GM23338 (cell line): Measurements from ENCODE around the gene ANKRA2. TPM values are rescaled to one million over a fixed set of nuclear protein-coding genes. Genes with fewer than 3 reads are reported as not detected.

ENCODE experiments used
- ATAC-seq: fragments of 200-7000 bp; cut with Tn5 transposase; 3 replicates; pipeline ENCODE4 v1.9.1; 2020
- DNase-seq: peaks from one replicate; pipeline ENCODE4 v3.0.0-alpha.2; 2015; ENCODE audit warnings: low spot score
- H2AFZ ChIP-seq: fragments of 200-600 bp; sonication (generic); 2 replicates; pipeline ENCODE4 v1.8.0; 2016; ENCODE audit warnings: antibody characterized with exemption, mild to moderate bottlenecking, moderate library complexity
- H3F3A ChIP-seq: fragments of 200-600 bp; sonication (generic); replicated peaks from 2 replicates; pipeline ENCODE4 v1.8.0; 2017; ENCODE audit warnings: antibody characterized with exemption, mixed run types, low read depth
- H3K27ac ChIP-seq: fragments of 200-600 bp; sonication (generic); 2 replicates; pipeline ENCODE4 v1.6.1; 2016; ENCODE audit warnings: low read depth
- H3K27me3 ChIP-seq: fragments of 200-600 bp; sonication (generic); 2 replicates; pipeline ENCODE4 v1.8.0; 2016; ENCODE audit warnings: mild to moderate bottlenecking, mixed run types, moderate library complexity; ENCODE audit not compliant: insufficient read depth
- H3K36me3 ChIP-seq: fragments of 200-600 bp; sonication (generic); 2 replicates; pipeline ENCODE4 v1.8.0; 2016; ENCODE audit warnings: mild to moderate bottlenecking; ENCODE audit not compliant: insufficient read depth
- H3K4me1 ChIP-seq: fragments of 200-600 bp; sonication (generic); 2 replicates; pipeline ENCODE4 v1.8.0; 2016; ENCODE audit warnings: mild to moderate bottlenecking, moderate library complexity; ENCODE audit not compliant: insufficient read depth
- H3K4me2 ChIP-seq: fragments of 200-600 bp; sonication (generic); 2 replicates; pipeline ENCODE4 v1.7.1; 2017; ENCODE audit warnings: mixed run types
- H3K4me3 ChIP-seq: fragments of 200-600 bp; sonication (generic); 2 replicates; pipeline ENCODE4 v1.6.1; 2016; ENCODE audit warnings: mixed run types
- H3K79me2 ChIP-seq: fragments of 200-600 bp; sonication (generic); replicated peaks from 2 replicates; pipeline ENCODE4 v1.8.0; 2017; ENCODE audit warnings: mild to moderate bottlenecking; ENCODE audit not compliant: insufficient read depth
- H3K9me2 ChIP-seq: fragments of 200-600 bp; sonication (generic); 2 replicates; pipeline ENCODE4 v1.8.0; 2017; ENCODE audit not compliant: insufficient read depth
- H4K20me1 ChIP-seq: fragments of 200-600 bp; sonication (generic); replicated peaks from 2 replicates; pipeline ENCODE4 v1.8.0; 2017; ENCODE audit warnings: mild to moderate bottlenecking; ENCODE audit not compliant: insufficient read depth
- H3K27ac Mint-ChIP-seq: 2 replicates; pipeline ENCODE4 v1.8.0; 2020; ENCODE audit warnings: inconsistent platforms, mild to moderate bottlenecking, moderate library complexity, mixed read lengths
- H3K27me3 Mint-ChIP-seq: 3 replicates; pipeline ENCODE4 v1.8.0; 2022; ENCODE audit warnings: low read depth, mild to moderate bottlenecking, moderate library complexity, mixed read lengths, inconsistent platforms; ENCODE audit not compliant: insufficient read depth, poor library complexity
- H3K36me3 Mint-ChIP-seq: 3 replicates; pipeline ENCODE4 v1.8.0; 2021; ENCODE audit warnings: low read depth, mild to moderate bottlenecking, inconsistent platforms, moderate library complexity, mixed read lengths
- H3K4me1 Mint-ChIP-seq: 3 replicates; pipeline ENCODE4 v1.8.0; 2020; ENCODE audit warnings: mild to moderate bottlenecking, inconsistent platforms, mixed read lengths
- H3K4me3 Mint-ChIP-seq: 3 replicates; pipeline ENCODE4 v1.8.0; 2021; ENCODE audit warnings: moderate library complexity, mild to moderate bottlenecking, inconsistent platforms, mixed read lengths
- H3K9me3 Mint-ChIP-seq: 3 replicates; pipeline ENCODE4 v1.8.0; 2020; ENCODE audit warnings: moderate library complexity, mild to moderate bottlenecking, inconsistent platforms, mixed read lengths
- CREB1 ChIP-seq: fragments of 250-450 bp; sonication (Bioruptor Pico); IDR thresholded peaks from 2 replicates; pipeline ENCODE4 v1.5.0; 2020; ENCODE audit warnings: low read depth, mild to moderate bottlenecking, moderate library complexity
- EZH2 ChIP-seq: fragments of 200-600 bp; sonication (generic); IDR thresholded peaks from one replicate; pipeline ENCODE4 v1.8.0; 2017; ENCODE audit warnings: antibody characterized with exemption, mild to moderate bottlenecking, low read depth; ENCODE audit not compliant: unreplicated experiment
- EZH2phosphoT487 ChIP-seq: fragments of 200-600 bp; sonication (generic); IDR thresholded peaks from one replicate; pipeline ENCODE4 v1.8.1; 2018; ENCODE audit warnings: antibody characterized with exemption; ENCODE audit not compliant: unreplicated experiment
- JUNB ChIP-seq: IDR thresholded peaks from one replicate; pipeline ENCODE4 v1.6.1; 2016; ENCODE audit warnings: antibody characterized with exemption; ENCODE audit not compliant: unreplicated experiment
- NANOG ChIP-seq: IDR thresholded peaks from 2 replicates; pipeline ENCODE4 v1.6.1; 2016; ENCODE audit warnings: antibody characterized with exemption, borderline replicate concordance
- POLR2AphosphoS5 ChIP-seq: IDR thresholded peaks from 2 replicates; pipeline ENCODE4 v1.6.1; 2016; ENCODE audit warnings: antibody characterized with exemption, low read depth
- STAT1 ChIP-seq: IDR thresholded peaks from one replicate; pipeline ENCODE4 v1.6.1; 2016; ENCODE audit warnings: antibody characterized with exemption; ENCODE audit not compliant: unreplicated experiment
- ZNF114 ChIP-seq: fragments of 250-450 bp; sonication (Bioruptor Pico); IDR thresholded peaks from 2 replicates; pipeline ENCODE4 v1.5.0; 2020; ENCODE audit warnings: mild to moderate bottlenecking, moderate library complexity
- ZNF331 ChIP-seq: fragments of 250-450 bp; sonication (Bioruptor Pico); IDR thresholded peaks from 2 replicates; pipeline ENCODE4 v1.5.0; 2020; ENCODE audit warnings: low read depth, mild to moderate bottlenecking, moderate library complexity
- polyA plus RNA-seq: library from polyadenylated mRNA; unstranded; fragments of >200 nt; fragmentation: Nextera tagmentation; extraction: Ambion mirVana; gene quantifications from 2 replicates; pipeline ENCODE4 v1.2.1, GENCODE V29; 2016
- total RNA-seq: library from RNA; depleted of rRNA; stranded (reverse); fragments of >200 nt; shearing (Covaris generic); gene quantifications from 2 replicates; pipeline ENCODE4 v1.2.3, GENCODE V29; 2014
- TF ChIP-seq, protein P1 (sequence below): fragments of 250-450 bp; sonication (Bioruptor Pico); IDR thresholded peaks from 2 replicates; pipeline ENCODE4 v1.5.0; 2020; ENCODE audit warnings: mild to moderate bottlenecking, moderate library complexity
- TF ChIP-seq, protein P2 (sequence below), 2 experiments: fragments of 200-600 bp in 1 of 2; sonication (generic) in 1 of 2; conservative IDR thresholded peaks; 2 replicates each; pipeline versions ENCODE4 v1.5.1 to v1.6.1; 2016 to 2017; ENCODE audit warnings: antibody characterized with exemption in 2 of 2, low read depth in 2 of 2, mild to moderate bottlenecking in 2 of 2, moderate library complexity in 1 of 2
- TF ChIP-seq, protein P3 (sequence below): IDR thresholded peaks from 2 replicates; pipeline ENCODE4 v1.6.1; 2016; ENCODE audit warnings: antibody characterized with exemption
- TF ChIP-seq, protein P4 (sequence below): IDR thresholded peaks from one replicate; pipeline ENCODE4 v1.6.1; 2018; ENCODE audit warnings: antibody characterized with exemption; ENCODE audit not compliant: unreplicated experiment

ANKRA2 gene
- total and polyA plus RNA-seq, 2 experiments from 2014 or later = 13.1 to 15.3 TPM

DNA sequence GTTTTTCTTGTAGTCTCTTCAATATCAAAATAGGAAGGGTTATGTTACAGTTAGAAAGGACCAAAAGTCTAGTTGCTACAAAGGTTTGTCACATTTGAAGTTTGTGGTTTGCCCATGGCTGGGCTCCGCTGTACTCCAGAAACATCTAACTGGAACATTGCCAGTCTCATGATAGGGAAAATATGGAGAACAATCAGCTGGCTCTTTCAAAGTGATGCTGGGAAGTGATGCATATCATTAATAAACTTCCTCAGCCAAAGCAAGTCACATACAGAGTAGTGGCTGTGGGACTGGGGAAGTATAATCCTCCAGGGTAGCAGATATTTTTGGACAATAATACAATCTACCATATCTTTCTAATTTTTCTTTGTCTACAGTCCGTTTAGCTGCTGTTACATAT, 58.4 kb downstream of the ANKRA2 start:
- peak overlapping the region; percentile 77; the same call in 1 of the 2 replicates for H3K27ac Mint-ChIP-seq
- TF ChIP-seq, protein P1, sequence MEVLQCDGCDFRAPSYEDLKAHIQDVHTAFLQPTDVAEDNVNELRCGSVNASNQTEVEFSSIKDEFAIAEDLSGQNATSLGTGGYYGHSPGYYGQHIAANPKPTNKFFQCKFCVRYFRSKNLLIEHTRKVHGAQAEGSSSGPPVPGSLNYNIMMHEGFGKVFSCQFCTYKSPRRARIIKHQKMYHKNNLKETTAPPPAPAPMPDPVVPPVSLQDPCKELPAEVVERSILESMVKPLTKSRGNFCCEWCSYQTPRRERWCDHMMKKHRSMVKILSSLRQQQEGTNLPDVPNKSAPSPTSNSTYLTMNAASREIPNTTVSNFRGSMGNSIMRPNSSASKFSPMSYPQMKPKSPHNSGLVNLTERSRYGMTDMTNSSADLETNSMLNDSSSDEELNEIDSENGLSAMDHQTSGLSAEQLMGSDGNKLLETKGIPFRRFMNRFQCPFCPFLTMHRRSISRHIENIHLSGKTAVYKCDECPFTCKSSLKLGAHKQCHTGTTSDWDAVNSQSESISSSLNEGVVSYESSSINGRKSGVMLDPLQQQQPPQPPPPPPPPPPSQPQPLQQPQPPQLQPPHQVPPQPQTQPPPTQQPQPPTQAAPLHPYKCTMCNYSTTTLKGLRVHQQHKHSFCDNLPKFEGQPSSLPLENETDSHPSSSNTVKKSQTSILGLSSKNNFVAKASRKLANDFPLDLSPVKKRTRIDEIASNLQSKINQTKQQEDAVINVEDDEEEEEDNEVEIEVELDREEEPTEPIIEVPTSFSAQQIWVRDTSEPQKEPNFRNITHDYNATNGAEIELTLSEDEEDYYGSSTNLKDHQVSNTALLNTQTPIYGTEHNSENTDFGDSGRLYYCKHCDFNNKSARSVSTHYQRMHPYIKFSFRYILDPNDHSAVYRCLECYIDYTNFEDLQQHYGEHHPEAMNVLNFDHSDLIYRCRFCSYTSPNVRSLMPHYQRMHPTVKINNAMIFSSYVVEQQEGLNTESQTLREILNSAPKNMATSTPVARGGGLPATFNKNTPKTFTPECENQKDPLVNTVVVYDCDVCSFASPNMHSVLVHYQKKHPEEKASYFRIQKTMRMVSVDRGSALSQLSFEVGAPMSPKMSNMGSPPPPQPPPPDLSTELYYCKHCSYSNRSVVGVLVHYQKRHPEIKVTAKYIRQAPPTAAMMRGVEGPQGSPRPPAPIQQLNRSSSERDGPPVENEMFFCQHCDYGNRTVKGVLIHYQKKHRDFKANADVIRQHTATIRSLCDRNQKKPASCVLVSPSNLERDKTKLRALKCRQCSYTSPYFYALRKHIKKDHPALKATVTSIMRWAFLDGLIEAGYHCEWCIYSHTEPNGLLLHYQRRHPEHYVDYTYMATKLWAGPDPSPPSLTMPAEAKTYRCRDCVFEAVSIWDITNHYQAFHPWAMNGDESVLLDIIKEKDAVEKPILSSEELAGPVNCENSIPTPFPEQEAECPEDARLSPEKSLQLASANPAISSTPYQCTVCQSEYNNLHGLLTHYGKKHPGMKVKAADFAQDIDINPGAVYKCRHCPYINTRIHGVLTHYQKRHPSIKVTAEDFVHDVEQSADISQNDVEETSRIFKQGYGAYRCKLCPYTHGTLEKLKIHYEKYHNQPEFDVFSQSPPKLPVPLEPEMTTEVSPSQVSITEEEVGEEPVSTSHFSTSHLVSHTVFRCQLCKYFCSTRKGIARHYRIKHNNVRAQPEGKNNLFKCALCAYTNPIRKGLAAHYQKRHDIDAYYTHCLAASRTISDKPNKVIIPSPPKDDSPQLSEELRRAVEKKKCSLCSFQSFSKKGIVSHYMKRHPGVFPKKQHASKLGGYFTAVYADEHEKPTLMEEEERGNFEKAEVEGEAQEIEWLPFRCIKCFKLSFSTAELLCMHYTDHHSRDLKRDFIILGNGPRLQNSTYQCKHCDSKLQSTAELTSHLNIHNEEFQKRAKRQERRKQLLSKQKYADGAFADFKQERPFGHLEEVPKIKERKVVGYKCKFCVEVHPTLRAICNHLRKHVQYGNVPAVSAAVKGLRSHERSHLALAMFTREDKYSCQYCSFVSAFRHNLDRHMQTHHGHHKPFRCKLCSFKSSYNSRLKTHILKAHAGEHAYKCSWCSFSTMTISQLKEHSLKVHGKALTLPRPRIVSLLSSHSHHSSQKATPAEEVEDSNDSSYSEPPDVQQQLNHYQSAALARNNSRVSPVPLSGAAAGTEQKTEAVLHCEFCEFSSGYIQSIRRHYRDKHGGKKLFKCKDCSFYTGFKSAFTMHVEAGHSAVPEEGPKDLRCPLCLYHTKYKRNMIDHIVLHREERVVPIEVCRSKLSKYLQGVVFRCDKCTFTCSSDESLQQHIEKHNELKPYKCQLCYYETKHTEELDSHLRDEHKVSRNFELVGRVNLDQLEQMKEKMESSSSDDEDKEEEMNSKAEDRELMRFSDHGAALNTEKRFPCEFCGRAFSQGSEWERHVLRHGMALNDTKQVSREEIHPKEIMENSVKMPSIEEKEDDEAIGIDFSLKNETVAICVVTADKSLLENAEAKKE (CRISPR knock-in tag) = no peak
- no peak for TF ChIP-seq EZH2
- TF ChIP-seq NANOG = no peak
- no peak for TF ChIP-seq ZNF114 (CRISPR knock-in tag)
- TF ChIP-seq CREB1 (CRISPR knock-in tag) = no peak
- no peak for TF ChIP-seq JUNB
- TF ChIP-seq STAT1 = no peak
- no peak for TF ChIP-seq ZNF331
- no peak for TF ChIP-seq EZH2phosphoT487
- TF ChIP-seq, protein P2, sequence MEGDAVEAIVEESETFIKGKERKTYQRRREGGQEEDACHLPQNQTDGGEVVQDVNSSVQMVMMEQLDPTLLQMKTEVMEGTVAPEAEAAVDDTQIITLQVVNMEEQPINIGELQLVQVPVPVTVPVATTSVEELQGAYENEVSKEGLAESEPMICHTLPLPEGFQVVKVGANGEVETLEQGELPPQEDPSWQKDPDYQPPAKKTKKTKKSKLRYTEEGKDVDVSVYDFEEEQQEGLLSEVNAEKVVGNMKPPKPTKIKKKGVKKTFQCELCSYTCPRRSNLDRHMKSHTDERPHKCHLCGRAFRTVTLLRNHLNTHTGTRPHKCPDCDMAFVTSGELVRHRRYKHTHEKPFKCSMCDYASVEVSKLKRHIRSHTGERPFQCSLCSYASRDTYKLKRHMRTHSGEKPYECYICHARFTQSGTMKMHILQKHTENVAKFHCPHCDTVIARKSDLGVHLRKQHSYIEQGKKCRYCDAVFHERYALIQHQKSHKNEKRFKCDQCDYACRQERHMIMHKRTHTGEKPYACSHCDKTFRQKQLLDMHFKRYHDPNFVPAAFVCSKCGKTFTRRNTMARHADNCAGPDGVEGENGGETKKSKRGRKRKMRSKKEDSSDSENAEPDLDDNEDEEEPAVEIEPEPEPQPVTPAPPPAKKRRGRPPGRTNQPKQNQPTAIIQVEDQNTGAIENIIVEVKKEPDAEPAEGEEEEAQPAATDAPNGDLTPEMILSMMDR (conservative IDR thresholded peaks at IDR 0.05; ENCODE audit: low read depth in 2 of 2) = no peak
- TF ChIP-seq, protein P3, sequence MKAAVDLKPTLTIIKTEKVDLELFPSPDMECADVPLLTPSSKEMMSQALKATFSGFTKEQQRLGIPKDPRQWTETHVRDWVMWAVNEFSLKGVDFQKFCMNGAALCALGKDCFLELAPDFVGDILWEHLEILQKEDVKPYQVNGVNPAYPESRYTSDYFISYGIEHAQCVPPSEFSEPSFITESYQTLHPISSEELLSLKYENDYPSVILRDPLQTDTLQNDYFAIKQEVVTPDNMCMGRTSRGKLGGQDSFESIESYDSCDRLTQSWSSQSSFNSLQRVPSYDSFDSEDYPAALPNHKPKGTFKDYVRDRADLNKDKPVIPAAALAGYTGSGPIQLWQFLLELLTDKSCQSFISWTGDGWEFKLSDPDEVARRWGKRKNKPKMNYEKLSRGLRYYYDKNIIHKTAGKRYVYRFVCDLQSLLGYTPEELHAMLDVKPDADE = no peak
- TF ChIP-seq, protein P4, sequence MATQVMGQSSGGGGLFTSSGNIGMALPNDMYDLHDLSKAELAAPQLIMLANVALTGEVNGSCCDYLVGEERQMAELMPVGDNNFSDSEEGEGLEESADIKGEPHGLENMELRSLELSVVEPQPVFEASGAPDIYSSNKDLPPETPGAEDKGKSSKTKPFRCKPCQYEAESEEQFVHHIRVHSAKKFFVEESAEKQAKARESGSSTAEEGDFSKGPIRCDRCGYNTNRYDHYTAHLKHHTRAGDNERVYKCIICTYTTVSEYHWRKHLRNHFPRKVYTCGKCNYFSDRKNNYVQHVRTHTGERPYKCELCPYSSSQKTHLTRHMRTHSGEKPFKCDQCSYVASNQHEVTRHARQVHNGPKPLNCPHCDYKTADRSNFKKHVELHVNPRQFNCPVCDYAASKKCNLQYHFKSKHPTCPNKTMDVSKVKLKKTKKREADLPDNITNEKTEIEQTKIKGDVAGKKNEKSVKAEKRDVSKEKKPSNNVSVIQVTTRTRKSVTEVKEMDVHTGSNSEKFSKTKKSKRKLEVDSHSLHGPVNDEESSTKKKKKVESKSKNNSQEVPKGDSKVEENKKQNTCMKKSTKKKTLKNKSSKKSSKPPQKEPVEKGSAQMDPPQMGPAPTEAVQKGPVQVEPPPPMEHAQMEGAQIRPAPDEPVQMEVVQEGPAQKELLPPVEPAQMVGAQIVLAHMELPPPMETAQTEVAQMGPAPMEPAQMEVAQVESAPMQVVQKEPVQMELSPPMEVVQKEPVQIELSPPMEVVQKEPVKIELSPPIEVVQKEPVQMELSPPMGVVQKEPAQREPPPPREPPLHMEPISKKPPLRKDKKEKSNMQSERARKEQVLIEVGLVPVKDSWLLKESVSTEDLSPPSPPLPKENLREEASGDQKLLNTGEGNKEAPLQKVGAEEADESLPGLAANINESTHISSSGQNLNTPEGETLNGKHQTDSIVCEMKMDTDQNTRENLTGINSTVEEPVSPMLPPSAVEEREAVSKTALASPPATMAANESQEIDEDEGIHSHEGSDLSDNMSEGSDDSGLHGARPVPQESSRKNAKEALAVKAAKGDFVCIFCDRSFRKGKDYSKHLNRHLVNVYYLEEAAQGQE = no peak
- no peak for TF ChIP-seq POLR2AphosphoS5
- H3K4me3 ChIP-seq = no peak overlapping the region
- H3K27ac ChIP-seq = no peak overlapping the region
- no peak overlapping the region for H3K4me2 ChIP-seq
- H4K20me1 ChIP-seq = peaks cover 12% of the 10 kb centered on the region
- peaks cover 32% of the 10 kb centered on the region for H3K36me3 ChIP-seq
- H3K4me1 Mint-ChIP-seq = peaks cover 13% of the 10 kb centered on the region
- no peaks in the 10 kb centered on the region for H3K9me2 ChIP-seq
- H3K27me3 Mint-ChIP-seq = peaks cover 2% of the 10 kb centered on the region
- peaks cover 50% of the 10 kb centered on the region for H3K36me3 Mint-ChIP-seq
- H3K27me3 ChIP-seq = no peaks in the 10 kb centered on the region
- no peaks in the 10 kb centered on the region for H3K9me3 Mint-ChIP-seq
- peaks cover 4% of the 10 kb centered on the region for H3K4me1 ChIP-seq
- peaks cover 9% of the 10 kb centered on the region; the same call in 1 of the 2 replicates for H3F3A ChIP-seq
- no peak for ATAC-seq
- no peak overlapping the region for H2AFZ ChIP-seq
- DNase-seq = no peak
- peaks cover 3% of the 10 kb centered on the region for H3K79me2 ChIP-seq
- H3K4me3 Mint-ChIP-seq = no peak overlapping the region
